NB4 (cell line): ENCODE measurements around the gene SIRT1.

Experiments used
- CTCF ChIP-seq: IDR thresholded peaks from one replicate; pipeline ENCODE4 v1.5.1; 2012; ENCODE audit warnings: low read depth, low read length
- POLR2A ChIP-seq: IDR thresholded peaks from 2 replicates; pipeline ENCODE4 v1.6.1; 2011; ENCODE audit warnings: mild to moderate bottlenecking; ENCODE audit not compliant: insufficient read length; ENCODE audit errors: extremely low read depth

DNA sequence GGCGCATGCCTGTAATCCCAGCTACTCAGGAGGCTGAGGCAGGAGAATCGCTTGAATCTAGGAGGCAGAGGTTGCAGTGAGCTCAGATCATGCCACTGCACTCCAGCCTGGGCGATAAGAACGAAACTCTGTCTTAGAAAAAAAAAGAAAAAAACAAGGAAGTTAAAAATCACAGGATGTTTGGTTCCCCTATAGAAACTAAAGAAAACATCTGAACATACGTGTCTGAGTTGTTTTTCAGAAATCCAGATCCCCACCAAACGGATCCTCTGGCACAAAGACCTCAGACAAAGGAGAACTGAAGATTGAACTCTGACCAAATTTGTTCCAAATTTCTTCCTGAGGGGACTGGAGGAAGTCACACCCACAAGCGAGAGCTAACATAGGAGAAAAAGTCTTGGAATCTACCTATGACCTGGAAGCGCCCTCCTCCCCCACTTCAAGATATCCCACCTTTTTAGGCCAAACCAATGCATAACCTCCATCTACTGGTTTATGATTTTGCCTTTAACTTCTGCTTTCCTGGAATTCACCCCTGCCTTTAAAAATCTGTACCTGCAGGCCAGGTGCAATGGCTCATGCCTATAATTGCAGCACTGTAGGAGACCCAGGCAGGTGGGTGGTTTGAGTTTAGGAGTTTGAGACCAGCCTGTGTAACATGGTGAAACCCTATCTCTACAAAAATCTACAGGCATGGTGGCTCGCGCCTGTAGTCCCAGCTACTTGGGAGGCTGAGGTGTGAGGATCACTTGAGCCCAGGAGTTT is 19.7 kb upstream of the SIRT1 start:
- no peak for TF ChIP-seq CTCF
- no peak for TF ChIP-seq POLR2A
